Astrocyte of the spinal cord (primary cell): Measurements from ENCODE around the gene RPTOR.

ENCODE experiments used
- DNase-seq: peaks from one replicate; pipeline ENCODE4 v3.0.0; 2011; ENCODE audit warnings: low read depth, low spot score
- H3K4me3 ChIP-seq: 2 replicates; pipeline ENCODE4 v1.5.1; 2011; ENCODE audit warnings: low read depth, mild to moderate bottlenecking, low read length, moderate library complexity
- in situ Hi-C: cut with HindIII; loops from 2 replicates; pipeline ENCODE4 v1.10.0; 2017; ENCODE audit warnings: low sequenced_read_pairs
- TF ChIP-seq, protein P1 (sequence below): IDR thresholded peaks from 2 replicates; pipeline ENCODE4 v1.5.1; 2012; ENCODE audit warnings: low read depth, mild to moderate bottlenecking, low read length, inconsistent platforms

Gene RPTOR

DNA sequence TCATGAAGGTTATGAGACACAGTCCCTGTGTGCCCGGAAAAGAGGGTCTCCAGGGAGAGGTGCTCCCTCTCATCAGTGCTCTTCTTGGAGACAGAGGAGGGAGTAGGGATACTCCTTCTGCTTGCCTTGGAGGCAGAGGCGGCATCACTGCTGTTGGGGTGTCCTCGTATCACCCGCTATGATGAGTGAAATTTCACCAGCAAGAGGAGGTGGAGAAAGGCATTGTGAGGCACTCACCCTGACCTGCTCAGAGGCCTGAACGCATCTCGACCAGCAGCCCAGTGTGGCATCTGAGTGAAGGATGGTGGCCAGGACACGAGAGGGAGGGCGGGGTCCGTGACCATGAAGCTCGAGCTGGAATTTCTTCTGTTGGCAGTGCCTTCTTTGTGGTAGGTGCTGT lies 224.9 kb downstream of the RPTOR start:
- TF ChIP-seq, protein P1, sequence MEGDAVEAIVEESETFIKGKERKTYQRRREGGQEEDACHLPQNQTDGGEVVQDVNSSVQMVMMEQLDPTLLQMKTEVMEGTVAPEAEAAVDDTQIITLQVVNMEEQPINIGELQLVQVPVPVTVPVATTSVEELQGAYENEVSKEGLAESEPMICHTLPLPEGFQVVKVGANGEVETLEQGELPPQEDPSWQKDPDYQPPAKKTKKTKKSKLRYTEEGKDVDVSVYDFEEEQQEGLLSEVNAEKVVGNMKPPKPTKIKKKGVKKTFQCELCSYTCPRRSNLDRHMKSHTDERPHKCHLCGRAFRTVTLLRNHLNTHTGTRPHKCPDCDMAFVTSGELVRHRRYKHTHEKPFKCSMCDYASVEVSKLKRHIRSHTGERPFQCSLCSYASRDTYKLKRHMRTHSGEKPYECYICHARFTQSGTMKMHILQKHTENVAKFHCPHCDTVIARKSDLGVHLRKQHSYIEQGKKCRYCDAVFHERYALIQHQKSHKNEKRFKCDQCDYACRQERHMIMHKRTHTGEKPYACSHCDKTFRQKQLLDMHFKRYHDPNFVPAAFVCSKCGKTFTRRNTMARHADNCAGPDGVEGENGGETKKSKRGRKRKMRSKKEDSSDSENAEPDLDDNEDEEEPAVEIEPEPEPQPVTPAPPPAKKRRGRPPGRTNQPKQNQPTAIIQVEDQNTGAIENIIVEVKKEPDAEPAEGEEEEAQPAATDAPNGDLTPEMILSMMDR, result no peak
- in situ Hi-C loops, result no loop called here
- H3K4me3 ChIP-seq, result no peak overlapping the region
- no peak for DNase-seq

DNA sequence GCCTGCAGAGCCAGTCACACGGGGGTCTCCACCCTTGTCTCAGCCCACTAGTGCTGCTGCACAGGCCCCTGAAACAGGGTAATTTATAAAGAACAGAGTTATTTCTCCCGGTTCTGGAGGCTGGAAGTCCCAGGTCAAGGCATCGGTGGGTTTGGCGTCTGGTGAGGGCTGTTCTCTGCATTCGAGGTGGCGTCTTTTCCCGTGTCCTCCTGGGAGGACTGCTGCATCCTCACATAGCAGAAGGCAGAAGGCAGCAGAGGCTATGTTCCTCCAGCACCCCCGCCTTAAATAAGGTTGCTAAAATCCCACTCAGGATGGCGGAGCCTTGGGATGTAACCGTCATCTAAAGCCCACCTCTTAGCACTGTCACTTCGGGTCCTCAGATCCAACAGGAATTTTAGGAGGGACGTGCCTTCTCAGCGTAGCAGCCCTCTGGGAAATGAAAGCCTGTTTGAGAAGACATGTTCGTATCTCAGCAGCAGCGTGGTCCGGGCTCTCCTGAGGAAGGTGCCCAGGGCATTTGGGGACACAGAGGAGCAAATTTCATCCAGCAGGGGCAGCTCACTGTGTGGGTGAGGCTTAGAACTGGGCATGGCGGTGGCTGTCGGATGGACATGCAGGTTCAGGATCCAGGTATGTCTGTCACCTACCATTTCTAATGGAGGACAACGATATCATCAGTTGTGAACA lies 225.4 kb downstream of the RPTOR start:
- in situ Hi-C loops, result no loop called here
- DNase-seq, result no peak
- H3K4me3 ChIP-seq, result no peak overlapping the region
- TF ChIP-seq, protein P1, result no peak

DNA sequence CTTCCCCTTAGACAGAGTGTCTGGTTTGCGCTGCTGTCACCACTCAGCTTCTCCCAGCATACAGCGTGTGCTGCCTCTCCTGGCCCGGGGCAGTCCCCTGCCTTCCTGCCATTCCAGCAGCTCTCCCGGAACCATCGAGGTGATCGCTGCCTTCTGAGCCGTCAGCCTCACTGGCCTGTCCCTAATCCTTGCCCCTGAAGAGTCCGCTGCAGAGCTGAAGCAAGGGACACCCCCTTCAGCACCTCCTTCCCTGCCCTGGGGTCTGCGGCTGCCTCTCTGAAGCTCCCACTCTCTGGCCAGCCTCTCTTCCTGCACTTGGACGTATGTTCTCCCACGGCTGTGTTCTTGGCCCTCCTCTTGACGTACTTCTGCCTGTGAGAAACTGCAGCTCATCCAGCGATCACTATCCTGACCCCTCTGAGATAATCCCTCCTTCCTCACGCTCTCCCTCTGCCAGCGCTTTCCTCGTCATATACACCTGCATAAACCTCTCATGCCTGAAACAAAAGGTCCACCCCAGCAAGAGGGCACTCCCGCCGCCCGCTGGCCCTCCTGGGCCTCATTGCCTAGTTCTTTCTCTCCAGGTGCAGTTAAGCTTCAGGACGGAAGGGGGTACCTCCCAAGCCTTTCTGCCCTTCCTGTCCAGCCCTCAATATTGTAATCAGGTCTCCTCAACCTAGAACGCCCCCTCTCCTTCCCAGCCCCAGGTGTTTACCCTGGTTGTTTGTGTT lies 226.4 kb downstream of the RPTOR start:
- DNase-seq, result no peak
- H3K4me3 ChIP-seq, result no peak overlapping the region
- in situ Hi-C loops, result no loop called here
- TF ChIP-seq, protein P1, result no peak

GRCh38 chr17:80771612-80772005 lies 227.0 kb downstream of the RPTOR start:
- no peak for DNase-seq
- H3K4me3 ChIP-seq, result no peak overlapping the region
- in situ Hi-C loops, result no loop called here
- TF ChIP-seq, protein P1, result no peak

DNA sequence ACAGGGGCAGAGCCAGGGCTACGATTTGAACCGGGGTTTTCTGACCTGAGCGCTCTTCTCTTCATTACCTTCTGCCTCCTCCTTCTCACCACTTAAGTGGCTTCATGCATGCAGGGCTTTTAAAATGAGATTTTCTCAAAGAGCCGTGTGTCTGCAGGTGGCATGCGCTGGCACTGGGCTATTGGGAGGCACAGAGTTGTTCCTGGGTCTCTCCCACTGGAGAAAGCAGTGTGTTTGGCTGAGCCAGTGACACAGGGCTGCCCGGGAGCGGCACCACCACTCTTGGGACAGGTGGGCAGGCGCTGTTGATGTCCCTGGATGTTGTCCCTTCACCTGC lies 228.2 kb downstream of the RPTOR start:
- DNase-seq, result no peak
- in situ Hi-C loops, result no loop called here
- no peak overlapping the region for H3K4me3 ChIP-seq
- TF ChIP-seq, protein P1, result no peak

DNA sequence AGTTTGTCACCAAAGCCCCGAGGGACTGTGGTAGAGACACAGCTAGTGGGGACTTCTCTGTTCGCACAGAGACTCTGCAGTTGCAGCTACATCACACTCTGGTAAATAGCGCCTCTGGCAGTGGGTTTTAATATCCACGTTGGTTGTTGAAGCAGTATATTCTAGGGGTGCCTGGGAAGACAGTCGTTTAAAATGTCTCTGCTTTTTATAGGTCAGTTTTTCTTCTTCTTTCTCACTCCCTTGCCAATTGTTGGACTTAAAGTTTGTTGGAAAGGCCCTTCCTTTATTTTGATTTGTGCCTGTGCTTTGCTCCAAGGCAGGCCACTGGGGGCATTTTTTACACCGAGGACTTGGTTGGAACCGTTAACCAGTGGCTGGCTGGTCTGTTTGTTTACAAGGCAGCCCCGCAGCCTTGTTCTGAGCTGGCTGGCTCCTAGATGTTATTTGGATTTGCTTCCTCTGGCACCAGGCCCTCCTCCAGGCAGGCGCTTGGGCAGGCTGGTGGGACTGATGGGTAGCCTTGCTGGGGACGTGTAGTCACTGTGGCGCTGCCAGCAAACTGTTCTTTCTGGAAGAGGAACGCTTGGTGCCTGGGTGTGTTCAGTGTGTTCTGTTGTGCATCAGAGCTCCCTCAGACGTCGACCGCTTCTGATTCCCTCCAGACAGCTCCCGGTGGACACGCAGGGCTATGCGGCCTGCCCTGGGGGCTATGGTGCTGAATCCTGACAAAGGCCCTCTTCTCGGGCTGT lies 228.8 kb downstream of the RPTOR start:
- no peak overlapping the region for H3K4me3 ChIP-seq
- TF ChIP-seq, protein P1, result peak; percentile 15
- peak; percentile 46 for DNase-seq
- in situ Hi-C loops, result no loop called here
